AG20443 (cell line): ENCODE data around the gene ANTXR1.
A peak's percentile ranks its signal among the peaks of the same experiment; 100 is the strongest.

ENCODE experiments used
- DNase-seq: peaks from one replicate; pipeline ENCODE4 v3.0.0; 2012; ENCODE audit warnings: low spot score, mixed read lengths

The ANTXR1 gene

GRCh38 chr2:69133898-69134297, 120.9 kb downstream of the ANTXR1 start:
- no peak for DNase-seq

DNA sequence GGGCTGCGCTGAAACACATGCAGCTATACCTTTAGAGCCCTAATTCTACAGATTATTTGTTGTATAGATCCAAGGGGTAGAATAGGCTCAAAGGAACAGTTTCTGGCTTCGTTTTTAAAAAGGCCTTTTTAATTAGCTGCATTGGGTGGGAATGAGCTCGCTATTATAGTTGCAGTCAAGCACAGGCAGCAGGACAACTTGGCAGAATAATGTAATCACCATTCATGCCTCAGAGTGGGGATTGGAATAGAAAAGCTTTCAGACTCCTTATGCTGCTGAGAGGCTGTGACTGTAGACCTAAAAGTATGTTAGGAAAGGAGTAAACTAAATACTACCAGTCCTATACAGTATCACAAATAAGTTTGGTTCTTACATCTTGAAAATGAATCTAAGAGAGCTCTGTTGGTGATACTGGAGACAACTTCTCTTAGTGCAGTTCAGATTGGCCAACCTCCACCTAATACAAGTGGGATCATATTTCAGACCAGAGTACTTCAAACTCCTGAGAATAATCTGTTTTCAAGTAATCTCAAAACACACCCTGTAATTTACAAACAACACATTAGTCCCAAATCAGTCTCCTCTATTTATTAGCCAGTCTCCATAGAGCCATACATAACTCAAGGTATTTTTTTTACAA, 121.4 kb downstream of the ANTXR1 start:
- DNase-seq: no peak

- peak; percentile 65 for DNase-seq
Measured at GRCh38 chr2:69138247-69138772, 125.3 kb downstream of the ANTXR1 start.

DNA sequence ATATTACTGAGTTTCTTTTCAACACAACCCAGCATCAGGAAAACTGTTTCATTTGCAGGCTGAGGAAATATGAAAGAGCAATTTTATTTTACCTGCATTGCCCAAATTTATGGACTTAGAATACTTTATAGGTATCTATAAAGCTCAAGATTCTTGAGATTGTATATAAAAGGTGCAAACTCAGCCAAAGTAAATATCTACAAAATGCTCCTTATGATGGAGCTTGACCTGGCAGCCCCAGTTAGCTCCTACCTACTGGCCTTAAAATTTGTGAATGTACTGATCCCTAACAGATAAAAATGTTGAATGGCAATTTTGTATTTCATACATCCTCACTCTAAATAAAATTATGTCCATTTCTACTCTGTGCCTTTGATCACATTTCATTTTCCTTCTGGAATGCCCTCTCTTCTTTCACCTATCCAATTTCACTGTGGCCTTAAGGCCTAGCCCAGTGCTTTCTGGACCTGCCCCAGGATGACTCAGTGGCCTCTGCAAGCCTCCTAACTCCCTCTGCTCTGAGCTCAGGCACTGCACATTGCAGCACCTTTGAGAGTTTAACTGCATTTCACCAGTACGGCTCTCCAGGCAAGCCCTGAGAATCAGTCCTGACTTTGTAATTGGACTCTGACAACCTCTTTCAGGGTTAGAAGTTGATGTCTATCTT, 125.9 kb downstream of the ANTXR1 start:
- DNase-seq: peak; percentile 85

DNA sequence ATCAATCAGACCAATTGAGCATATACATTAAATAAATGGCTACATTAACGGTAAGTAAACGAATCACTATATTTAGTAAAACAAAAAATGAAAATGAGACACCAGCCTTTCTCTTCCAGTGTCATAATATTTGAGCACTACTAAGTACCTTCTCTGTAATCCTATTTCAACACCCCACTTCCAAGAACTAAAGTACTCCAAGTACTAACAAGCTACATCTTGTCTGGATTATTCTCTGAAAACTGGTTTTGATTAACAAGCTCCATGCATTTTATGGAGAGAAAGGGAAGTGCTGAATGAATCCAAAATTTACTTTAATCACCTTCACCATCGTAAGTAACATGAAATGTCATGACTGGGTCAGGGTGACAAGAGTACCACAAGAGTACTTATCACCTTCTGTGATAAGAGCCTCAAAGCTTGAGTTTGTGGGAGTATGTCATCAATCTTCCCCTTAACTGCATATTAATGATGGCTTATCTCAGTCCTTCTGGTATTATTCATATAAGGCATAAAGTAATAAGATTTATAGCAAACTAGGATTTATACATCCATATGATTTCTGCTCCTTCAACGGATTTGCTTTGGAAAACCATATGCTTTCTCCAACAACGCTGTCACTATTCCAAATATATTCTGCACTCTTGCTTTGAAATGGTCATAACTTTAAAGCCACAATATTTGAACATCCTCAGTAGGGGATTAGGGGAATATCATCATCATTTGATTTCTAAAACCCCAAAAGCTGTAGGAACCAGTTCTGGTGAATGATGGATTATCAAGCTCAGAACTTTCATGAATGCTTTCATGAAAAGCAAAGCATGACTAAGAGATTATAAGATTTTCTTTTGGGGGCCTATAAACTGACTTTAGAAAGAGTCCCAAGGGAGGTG, 127.0 kb downstream of the ANTXR1 start:
- no peak for DNase-seq

DNA sequence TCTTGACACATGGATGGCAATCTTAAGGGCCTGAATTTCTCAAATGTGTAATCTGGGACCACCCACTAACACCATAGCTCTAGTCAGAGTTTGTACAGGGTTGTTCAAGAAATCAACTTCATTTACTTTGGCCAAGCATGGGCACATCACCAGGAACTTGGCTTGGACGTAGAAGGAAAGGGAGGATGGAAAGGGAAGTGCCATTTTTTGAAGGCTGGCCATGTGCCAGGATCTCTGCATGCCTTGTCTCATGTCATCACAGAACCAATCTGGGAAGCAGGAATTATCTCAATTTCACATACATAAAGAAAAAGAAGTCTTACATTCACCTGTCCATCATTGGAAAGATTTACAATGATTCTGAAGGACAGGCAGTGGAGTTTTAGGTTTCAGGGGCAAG, 128.1 kb downstream of the ANTXR1 start:
- DNase-seq: no peak

DNA sequence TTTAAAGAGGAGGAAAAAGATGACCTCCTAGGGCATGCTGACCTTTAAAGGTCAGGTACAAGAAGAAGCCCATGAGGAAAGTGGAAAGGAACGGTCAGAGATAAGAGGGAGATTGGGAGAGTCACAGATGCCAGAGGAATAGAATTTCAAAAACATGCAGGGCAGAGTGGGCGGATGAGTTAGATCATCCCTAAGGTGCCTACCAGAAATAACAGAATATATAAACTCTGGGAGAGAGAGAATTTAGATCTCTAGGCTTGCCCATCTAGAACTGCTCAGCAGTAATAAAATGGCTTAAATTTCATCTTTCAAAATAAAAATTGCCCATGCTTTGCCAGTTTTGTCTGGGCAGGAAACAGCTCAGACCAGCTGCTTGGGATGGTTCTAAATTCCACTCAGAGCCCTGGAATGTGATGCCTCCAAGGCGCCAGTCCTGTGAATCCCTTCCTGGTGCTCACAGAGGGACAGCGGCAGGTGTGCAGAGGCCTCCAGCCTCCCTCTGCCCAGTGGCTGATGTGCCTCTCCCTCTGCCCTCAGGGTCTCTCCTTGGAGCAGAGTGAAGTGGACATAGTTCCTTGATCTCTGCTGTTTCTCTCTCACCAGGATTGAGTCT, 130.9 kb downstream of the ANTXR1 start:
- DNase-seq: no peak

GRCh38 chr2:69145204-69145603, 132.2 kb downstream of the ANTXR1 start:
- DNase-seq: no peak

GRCh38 chr2:69147841-69148533, 135.0 kb downstream of the ANTXR1 start:
- no peak for DNase-seq

GRCh38 chr2:69149631-69150215, 136.7 kb downstream of the ANTXR1 start:
- DNase-seq: peak; percentile 61

DNA sequence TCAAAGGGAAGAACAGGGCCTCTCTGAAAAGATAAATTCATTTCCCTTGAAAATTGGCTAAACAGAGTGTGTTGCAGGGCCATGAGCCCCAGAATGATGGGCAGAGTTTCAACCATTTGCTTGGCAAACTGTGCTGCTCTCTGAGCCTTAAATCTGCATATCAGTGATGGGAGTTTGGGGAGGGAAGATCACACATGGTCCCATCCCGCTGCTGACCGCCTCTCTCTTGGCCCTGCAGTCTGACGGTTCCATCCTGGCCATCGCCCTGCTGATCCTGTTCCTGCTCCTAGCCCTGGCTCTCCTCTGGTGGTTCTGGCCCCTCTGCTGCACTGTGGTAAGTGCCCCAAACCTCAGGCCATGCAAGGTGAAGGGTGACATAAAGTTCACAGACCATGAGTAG, 139.0 kb downstream of the ANTXR1 start:
- no peak for DNase-seq

DNA sequence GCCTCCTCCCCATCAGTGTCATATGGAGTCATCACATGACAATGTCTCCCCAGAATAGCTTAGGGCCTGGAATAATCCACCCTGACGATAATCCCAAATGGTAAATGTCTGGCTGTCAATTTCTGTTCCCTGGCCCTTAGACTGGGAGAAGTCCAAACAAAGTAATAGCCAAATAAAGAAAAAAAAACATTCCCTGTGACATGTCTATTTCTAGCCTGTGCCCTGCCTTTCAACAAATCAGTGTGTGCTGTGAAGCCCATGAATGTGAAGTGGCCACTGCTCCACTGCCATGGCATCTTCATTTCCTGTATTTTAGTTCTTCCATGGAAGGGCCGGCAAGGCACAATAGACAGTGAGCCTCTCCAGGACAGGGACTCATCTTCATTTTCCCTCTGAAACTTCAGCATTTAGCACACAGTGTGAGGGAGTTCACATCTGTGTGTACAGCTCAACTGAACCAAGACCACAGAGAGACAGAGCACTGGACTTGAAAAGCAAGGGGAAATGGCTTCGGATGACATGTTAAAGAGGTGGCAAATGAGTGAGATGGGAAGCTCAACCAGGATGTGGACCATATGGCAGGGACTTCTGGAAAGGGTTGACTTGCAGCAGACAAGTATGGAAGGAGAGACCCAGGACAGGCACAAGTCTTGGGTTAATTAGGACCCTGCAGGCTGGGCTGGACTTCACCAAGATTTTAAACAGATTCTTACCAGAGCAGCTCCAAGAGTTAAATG, 140.0 kb downstream of the ANTXR1 start:
- no peak for DNase-seq

DNA sequence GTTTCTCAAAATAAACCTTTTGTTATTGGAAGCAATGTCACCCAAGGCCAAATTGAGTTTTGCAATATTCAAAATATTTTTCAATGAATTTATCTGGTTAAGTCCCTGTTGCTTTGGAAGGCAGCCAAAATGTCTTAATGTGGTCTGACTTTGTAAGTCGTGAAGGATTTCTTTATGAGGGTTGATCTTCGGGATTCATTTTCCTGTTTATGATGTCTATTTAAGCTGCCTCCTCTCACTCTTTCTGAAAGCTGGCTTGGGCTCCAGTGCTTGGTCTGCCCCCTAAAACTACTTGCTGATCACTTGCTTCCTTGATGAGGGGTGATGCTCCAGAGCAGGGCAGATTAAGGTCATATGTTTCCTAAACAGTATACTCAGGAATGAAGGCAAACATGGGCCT, 141.1 kb downstream of the ANTXR1 start:
- peak; percentile 25 for DNase-seq

- DNase-seq: no peak
Measured at GRCh38 chr2:69156624-69157023, 143.6 kb downstream of the ANTXR1 start.

GRCh38 chr2:69157441-69157840, 144.5 kb downstream of the ANTXR1 start:
- DNase-seq: no peak

DNA sequence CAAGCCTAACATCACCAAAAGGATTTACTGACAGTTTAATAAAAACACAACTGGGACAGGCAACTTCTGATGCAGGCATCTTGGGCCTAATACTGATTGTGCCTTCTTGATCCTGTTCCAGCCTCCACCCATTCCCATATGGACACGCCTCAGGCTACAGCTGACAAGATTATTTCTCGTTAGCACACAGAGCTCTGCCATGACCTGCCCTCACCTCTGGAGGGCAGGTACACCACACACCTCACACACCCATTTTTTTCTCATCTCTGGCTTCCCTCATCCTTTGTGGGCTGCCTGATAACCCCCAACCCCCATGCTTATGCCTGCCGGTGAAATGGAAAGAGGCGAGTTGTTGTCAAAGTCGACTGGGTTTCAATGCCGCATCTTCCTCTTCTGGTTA, 147.0 kb downstream of the ANTXR1 start:
- DNase-seq: no peak

- DNase-seq: no peak
Measured at GRCh38 chr2:69162057-69162456, 149.1 kb downstream of the ANTXR1 start.

DNA sequence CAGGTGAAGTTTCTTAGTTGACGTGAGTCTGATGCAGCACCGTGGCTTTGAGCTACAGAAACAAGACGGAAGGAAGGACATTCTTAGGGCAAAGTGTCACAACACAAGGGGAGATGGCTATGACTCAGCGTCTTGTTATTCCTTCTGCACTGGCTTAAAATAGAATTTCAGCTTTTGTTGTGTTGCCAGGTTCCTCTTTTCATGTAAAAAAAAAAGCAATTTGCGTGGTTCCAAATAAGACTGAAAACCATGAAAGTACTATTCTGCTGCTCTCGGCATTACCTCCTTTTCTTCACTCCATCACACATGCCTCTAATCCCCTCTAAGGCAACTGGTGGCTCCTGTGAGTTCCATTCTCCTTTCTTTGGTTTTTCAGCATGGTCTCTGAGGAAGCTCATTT, 150.1 kb downstream of the ANTXR1 start:
- DNase-seq: peak; percentile 78

- no peak for DNase-seq
Measured at GRCh38 chr2:69163556-69163955, 150.6 kb downstream of the ANTXR1 start.

- DNase-seq: peak; percentile 76
Measured at GRCh38 chr2:69164061-69164778, 151.2 kb downstream of the ANTXR1 start.
